Vagina (tissue), 2 donors: ENCODE results near the gene ASAP2. TPM values are rescaled to one million over a fixed set of nuclear protein-coding genes. Genes with fewer than 3 reads are reported as not detected.

Experiments used
- DNase-seq, 2 donors: peaks; one replicate each; pipeline ENCODE4 v3.0.0-alpha.2; 2017; ENCODE audit errors: extremely low spot score in 2 of 2
- H3K27ac ChIP-seq: fragments of 200-600 bp; sonication (generic); one replicate; pipeline ENCODE4 v1.5.1; 2019
- H3K27me3 ChIP-seq: fragments of 200-600 bp; sonication (generic); one replicate; pipeline ENCODE4 v1.5.1; 2019
- H3K36me3 ChIP-seq, 2 donors: fragments of 200-600 bp; sonication (generic); one replicate each; pipeline ENCODE4 v1.5.1; 2017 to 2019
- H3K4me1 ChIP-seq: fragments of 200-600 bp; sonication (generic); one replicate; pipeline ENCODE4 v1.5.1; 2019
- H3K4me3 ChIP-seq, 2 donors: fragments of 200-600 bp; sonication (generic); 1 replicate in 1 of 2; 2 replicates in 1 of 2; pipeline ENCODE4 v1.5.1; 2016 to 2019
- H3K9me3 ChIP-seq: fragments of 200-600 bp; sonication (generic); one replicate; pipeline ENCODE4 v1.5.1; 2019
- POLR2A ChIP-seq, 2 donors: fragments of 450-650 bp; IDR thresholded peaks; one replicate each; pipeline ENCODE4 v1.6.1; 2017; ENCODE audit warnings: antibody characterized with exemption in 2 of 2, mild to moderate bottlenecking in 2 of 2, moderate library complexity in 2 of 2
- POLR2AphosphoS5 ChIP-seq, 2 donors: sonication (generic); formaldehyde crosslinking; IDR thresholded peaks; one replicate each; pipeline ENCODE4 v1.9.0; 2017; ENCODE audit warnings: antibody characterized with exemption in 2 of 2, mild to moderate bottlenecking in 2 of 2, low read depth in 1 of 2; ENCODE audit not compliant: insufficient read depth in 1 of 2
- intact Hi-C: fragments of 100-400 bp; cut with DNase I; formaldehyde crosslinking; loops from one replicate; pipeline ENCODE4 v1.15.1; 2023
- total RNA-seq: library from RNA; depleted of rRNA; stranded (reverse); fragments of >200 nt; gene quantifications from one replicate; pipeline ENCODE4 v1.2.3, GENCODE V29; 2016
- TF ChIP-seq, protein P1 (sequence below), 3 experiments: fragments of 450-650 bp in 2 of 3; fragments of 200-600 bp in 1 of 3; sonication (generic) in 1 of 3; IDR thresholded peaks; one replicate each; pipeline ENCODE4 v1.5.1; 2017 to 2019; ENCODE audit warnings: antibody characterized with exemption in 3 of 3, mild to moderate bottlenecking in 2 of 3, moderate library complexity in 2 of 3

The ASAP2 gene
- total RNA-seq, 1 donor from 2014 or later, result 36.3 TPM

DNA sequence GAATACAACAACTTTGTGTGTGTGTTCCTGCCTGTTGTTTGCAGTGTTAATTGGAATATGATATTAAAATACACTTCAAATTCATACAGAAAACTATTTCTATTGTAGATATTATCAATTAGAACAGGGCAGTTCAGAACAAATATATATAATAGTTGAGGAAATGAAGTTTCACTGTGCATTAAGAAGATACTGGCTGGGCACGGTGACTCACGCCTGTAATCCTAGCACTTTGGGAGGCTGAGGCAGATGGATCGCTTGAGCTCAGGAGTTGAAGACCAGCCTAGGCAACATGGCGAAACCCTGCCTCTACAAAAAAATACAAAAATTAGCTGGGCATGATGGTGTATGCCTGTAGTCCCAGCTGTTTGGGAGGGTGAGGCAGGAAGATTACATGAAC lies 79.3 kb downstream of the ASAP2 start:
- TF ChIP-seq POLR2AphosphoS5 (IDR thresholded peaks at IDR 0.05; ENCODE audit: insufficient read depth in 1 of 2, low read depth in 1 of 2) (no peak), POLR2A (IDR thresholded peaks at IDR 0.05) (no peak)
- TF ChIP-seq, protein P1, sequence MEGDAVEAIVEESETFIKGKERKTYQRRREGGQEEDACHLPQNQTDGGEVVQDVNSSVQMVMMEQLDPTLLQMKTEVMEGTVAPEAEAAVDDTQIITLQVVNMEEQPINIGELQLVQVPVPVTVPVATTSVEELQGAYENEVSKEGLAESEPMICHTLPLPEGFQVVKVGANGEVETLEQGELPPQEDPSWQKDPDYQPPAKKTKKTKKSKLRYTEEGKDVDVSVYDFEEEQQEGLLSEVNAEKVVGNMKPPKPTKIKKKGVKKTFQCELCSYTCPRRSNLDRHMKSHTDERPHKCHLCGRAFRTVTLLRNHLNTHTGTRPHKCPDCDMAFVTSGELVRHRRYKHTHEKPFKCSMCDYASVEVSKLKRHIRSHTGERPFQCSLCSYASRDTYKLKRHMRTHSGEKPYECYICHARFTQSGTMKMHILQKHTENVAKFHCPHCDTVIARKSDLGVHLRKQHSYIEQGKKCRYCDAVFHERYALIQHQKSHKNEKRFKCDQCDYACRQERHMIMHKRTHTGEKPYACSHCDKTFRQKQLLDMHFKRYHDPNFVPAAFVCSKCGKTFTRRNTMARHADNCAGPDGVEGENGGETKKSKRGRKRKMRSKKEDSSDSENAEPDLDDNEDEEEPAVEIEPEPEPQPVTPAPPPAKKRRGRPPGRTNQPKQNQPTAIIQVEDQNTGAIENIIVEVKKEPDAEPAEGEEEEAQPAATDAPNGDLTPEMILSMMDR (IDR thresholded peaks at IDR 0.05), result no peak
- Histone ChIP-seq H3K4me3 (no peak overlapping the region), H3K36me3 (no peaks in the 10 kb centered on the region), H3K27ac (no peak overlapping the region), H3K27me3 (no peaks in the 10 kb centered on the region), H3K9me3 (no peaks in the 10 kb centered on the region), H3K4me1 (peaks cover 26% of the 10 kb centered on the region)
- DNase-seq, result no peak
- intact Hi-C loops, result no loop called here

DNA sequence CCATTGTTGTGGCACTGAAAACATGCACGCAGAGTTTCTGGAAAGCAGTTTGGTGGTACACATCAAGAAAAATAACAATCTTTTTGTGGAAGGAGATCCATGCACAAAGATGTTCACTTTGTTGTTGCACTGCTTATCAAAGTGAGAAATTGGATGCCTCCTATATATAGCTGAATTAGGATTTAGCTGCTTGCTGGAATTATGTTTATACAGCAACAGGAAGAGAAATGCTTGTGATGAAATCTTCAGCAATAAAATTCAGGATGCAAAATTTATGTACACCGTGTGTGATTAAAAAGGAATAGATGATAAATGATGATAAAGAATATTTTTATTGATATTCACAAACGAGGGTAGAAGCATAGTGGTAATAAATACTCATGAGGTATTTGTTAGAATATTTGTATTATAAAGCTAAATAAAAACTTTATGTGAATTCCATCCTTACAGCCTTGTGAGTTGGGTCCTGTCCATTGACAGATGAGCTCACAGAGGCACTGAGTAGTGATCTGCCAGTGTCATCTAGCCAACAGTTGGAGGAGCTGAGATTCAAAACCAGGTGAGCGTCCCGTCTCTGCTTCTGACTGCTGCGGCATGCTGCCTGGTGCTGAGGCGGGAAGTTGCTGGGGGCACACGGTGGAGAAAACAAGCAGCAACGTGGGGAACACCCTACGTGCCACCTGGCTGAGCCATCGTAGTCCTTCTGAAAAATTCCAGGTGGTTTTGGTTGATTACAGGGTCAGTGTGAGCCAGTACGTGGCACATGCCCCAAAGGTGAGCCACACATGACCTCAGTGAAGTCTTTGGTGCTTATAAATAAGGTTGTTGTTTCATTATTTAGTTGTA lies 80.2 kb downstream of the ASAP2 start:
- Histone ChIP-seq H3K27ac (no peak overlapping the region), H3K27me3 (no peaks in the 10 kb centered on the region), H3K4me3 (no peak overlapping the region), H3K36me3 (no peaks in the 10 kb centered on the region), H3K9me3 (no peaks in the 10 kb centered on the region), H3K4me1 (peaks cover 26% of the 10 kb centered on the region)
- no peak for DNase-seq
- TF ChIP-seq, protein P1 (IDR thresholded peaks at IDR 0.05), result no peak
- TF ChIP-seq POLR2A (IDR thresholded peaks at IDR 0.05) (no peak), POLR2AphosphoS5 (IDR thresholded peaks at IDR 0.05; ENCODE audit: insufficient read depth in 1 of 2, low read depth in 1 of 2) (no peak)
- intact Hi-C loops, result no loop called here

DNA sequence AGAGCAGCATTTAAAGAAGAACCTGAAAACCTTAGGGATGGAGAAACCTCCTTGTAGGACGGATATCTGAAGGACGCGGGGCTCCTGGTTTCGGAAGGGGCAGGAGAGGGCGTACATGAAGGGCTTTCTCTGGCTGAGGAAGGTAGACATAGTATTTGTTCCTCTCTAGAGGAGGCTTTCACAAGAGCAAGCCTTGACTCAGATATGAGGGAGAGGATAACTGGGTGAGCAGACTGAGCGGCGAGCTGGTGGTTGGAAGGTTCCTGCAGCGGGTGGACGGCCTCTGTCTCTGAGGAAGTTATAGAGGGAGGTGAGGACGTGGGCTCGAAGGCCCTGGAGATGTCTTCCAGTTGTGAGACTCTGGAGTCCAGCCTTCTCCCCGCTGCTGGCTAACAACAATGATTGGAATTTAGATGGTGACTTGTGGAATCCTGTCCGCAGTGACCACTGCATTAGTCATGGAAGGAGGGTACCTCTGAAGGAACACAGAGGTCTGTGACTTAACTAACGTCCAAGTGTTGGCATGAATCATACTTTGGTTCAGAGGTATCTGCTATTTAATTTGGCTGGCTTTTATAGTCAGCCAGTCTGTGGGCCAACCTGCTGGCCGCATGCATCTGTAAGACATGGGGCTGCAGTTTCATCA lies 80.9 kb downstream of the ASAP2 start:
- intact Hi-C loops, result no loop called here
- H3K9me3 ChIP-seq, result no peaks in the 10 kb centered on the region
- no peak overlapping the region for H3K27ac ChIP-seq
- no peak for DNase-seq
- no peaks in the 10 kb centered on the region for H3K27me3 ChIP-seq
- H3K4me1 ChIP-seq, result peaks cover 23% of the 10 kb centered on the region
- no peak overlapping the region for H3K4me3 ChIP-seq
- no peaks in the 10 kb centered on the region for H3K36me3 ChIP-seq
- TF ChIP-seq, protein P1 (IDR thresholded peaks at IDR 0.05), result no peak
- TF ChIP-seq POLR2A (IDR thresholded peaks at IDR 0.05) (no peak), POLR2AphosphoS5 (IDR thresholded peaks at IDR 0.05; ENCODE audit: insufficient read depth in 1 of 2, low read depth in 1 of 2) (no peak)

DNA sequence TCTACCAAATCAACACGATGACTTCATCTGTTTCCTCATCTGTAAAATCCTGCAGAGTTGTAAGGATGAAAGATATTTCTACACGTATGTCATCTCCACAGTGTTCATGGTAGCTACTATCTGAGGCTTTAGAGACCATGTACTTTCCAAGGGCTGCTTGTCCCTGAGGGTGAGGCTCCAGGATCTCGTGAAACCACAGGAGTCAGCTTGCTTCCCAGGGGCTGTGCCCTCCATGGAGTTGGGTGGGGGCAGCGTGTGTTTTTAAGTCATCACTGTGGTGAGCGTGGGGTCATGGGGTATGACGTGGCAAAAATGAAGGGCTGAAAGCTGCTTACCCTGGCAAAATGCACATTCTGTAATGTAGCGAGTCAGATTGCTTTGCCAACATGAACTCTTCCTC lies 81.6 kb downstream of the ASAP2 start:
- no peak overlapping the region for H3K27ac ChIP-seq
- no peaks in the 10 kb centered on the region for H3K36me3 ChIP-seq
- TF ChIP-seq POLR2AphosphoS5 (IDR thresholded peaks at IDR 0.05; ENCODE audit: insufficient read depth in 1 of 2, low read depth in 1 of 2) (no peak), POLR2A (IDR thresholded peaks at IDR 0.05) (no peak)
- TF ChIP-seq, protein P1 (IDR thresholded peaks at IDR 0.05), result no peak
- intact Hi-C loops, result no loop called here
- peaks cover 22% of the 10 kb centered on the region for H3K4me1 ChIP-seq
- no peaks in the 10 kb centered on the region for H3K27me3 ChIP-seq
- DNase-seq, result no peak
- no peaks in the 10 kb centered on the region for H3K9me3 ChIP-seq
- H3K4me3 ChIP-seq, result no peak overlapping the region
